ENCODE results near the gene PTTG1IP.

PTTG1IP gene

DNA sequence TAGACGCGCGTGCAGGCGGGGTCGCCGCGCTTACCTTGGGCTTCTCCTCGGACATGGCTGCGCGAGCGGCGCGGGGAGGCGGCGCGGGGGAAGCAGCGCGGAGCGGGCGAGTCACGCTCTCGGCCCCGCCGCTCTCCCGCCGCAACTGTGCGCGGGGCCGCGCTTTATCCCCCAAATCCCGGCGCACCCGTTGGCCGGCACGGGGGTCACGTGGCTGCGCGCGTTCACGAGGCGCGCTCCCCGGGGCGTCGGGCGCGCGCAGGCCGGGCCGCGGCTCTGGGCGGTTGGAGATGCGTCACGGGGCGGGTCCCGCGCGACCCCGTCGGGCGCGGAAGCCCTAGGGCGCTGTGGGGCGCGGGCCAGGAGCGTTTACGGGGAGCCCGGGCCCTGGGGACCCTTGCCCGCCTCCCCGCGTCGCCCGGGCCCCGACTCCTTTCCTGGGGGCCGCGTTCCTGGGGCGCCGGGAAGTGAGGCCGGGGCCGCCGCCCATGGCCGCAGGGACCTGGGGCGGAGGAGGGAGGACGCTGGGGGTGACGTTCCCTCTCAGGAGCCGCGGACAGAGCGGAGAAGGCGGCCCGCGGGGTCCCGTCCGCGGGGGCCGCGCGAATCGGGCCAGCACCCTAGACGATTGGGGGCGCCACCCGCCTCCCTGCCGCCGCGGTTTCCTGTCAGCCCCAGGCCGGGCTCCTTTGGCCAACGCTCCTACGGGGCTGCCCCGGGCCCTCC lies 55.4 kb downstream of the PTTG1IP start, which contains the start of gene SUMO3:
Gene SUMO3, minus strand, starts transcription at position 149 of the 726 bp plus-strand sequence. Its CDS starts 94 bp downstream, at position 55.
- DNase-seq: peak; percentile 48

DNA sequence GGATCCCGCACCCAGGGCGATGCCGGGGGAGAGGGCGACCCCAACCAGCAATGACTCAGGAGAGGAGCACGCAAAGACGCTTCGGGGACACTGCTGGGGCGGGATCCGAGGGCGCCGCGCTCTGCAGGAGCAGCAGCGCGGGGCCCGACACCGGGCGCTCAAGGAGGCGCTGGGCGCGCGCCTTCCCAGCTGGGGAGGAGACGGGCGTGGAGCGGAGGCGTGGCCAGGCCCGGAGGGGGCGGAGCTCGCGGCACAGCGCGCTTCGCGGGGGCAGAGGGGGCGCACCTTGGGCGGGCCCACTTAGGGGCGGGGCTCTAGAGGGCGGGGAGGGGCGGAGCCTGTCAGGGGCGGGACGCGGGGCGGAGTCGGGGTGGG lies 56.0 kb downstream of the PTTG1IP start:
- DNase-seq: peak; percentile 16

DNA sequence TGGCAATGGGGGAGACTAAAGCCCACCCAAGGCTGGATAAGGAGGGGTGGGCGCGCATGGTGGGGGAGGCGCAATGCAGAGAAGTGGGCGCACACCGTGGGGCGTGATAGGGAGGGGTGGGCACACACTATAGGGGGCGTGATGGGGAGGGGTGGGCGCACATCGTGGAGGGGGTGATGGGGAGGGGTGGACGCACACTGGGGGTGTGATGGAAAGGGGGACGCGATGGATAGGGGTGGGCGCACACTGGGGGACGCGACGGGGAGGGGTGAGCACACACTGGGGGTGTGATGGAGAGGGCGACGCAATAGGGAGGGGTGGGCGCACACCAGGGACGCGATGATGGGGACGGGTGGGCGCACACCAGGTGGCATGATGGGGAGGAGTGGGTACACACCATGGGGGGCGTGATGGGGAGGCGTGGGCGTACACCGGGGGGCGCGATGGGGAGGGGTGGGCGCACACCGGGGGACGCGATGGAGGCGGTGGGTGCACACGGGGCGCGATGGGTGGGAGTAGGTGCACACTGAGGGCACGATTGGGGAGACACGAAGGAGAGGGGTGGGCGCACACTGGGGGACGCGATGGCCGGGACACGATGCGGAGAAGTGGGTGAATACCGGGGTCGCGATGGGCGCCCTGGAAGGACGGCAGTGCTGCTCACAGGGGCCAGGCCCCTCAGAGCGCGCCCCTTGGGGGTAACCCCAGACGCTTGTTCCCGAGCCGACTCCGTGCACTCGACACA lies 56.6 kb downstream of the PTTG1IP start:
- no peak for DNase-seq

DNA sequence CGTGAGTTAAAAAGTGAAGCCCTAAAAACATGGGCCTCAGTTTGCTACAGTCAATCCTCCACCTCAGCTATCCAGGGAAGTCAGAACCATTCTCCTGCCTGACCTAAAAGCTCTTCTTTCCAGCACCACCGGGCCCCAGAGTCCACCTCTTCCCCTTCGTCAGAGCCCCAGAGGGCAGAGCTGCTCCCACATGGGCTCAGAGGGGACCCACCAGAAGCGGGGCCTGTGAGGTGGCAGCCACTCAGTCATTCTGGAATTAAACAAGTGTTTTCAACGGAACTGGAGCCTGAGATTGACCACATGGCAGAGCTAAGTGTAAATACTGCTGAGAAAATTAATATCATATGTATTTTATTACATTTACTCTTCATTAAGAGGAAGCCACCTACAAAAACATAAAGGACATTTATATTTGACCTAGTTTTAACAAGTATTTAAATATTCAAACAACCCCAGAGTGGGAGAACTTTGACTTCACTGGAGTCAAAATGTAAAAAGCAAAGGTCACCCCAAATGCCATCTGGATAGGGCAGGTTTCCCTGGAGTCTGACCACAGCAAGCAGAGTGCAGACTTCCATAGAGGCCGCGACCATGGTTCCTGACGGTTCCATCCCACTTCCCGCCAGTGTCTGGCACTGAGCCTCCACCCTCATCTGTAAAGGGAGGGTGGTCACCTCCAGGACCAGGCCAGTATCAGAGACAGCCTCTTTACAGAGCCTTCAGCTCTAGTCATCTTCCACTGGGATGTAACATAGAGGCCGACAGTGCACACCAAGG lies 57.5 kb downstream of the PTTG1IP start:
- no peak for DNase-seq

DNA sequence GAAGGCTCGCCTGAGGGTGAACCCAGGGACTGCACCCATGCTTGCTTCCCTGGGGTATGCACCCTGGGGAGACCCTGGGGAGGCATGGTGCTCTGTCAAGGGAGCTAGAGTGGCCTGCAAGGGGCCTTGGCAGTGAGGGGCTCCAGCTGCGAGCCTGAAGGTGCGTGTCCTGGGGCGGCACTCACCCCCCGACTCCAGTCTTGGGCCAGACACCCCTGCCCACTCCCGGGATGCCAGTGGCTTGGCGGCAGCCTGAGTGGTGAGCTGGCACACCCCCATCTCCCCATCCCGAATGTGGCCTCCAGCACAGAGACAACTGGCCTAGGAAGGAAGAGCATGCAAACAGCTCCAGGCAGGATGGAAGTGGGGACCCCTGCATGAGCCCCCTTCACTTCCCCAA lies 58.3 kb downstream of the PTTG1IP start:
- no peak for DNase-seq

DNA sequence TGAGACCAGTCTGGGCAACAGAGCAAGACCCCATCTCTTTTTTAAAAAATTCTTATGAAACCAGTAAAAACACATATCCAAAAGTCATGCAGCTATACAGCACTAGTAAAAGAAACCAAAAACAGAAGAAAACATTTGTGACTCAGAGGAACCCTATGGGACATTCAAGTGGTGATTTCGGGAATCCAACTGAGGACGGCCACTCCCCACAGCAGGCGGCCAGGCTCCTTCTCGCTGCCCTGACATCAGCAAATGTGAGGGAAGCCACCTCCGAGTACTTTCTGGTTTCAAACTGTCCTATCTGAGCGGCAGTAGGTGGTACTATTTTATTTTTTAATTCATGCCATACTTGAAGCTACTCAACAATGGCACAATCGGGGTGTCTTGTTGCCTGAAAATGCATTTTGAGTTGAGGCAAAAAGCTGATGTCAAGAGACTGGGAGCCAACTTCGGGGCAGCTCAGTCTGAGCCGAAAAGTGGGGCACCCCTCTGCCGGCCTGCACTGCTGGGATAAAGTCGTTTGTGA lies 58.9 kb downstream of the PTTG1IP start:
- no peak for DNase-seq

DNA sequence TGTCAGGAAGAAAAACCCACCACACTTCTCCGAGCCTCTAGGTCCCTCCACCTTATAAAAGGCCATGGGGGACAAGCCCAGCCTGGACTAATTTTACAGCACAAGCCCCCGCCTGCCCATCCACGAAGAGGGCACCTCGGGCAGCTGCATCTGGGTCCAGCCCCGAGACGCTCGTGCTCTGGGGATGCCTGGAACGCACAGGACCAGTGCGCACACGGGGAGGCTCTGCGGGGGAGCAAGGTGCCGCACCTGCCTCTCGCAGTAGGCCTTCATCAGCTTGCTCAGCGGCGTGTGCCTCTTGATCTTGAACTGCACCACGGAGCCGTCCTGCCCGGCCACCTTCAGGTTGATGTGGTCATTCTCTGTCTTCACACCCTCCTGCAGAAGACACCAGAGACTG lies 59.8 kb downstream of the PTTG1IP start:
- DNase-seq: no peak

DNA sequence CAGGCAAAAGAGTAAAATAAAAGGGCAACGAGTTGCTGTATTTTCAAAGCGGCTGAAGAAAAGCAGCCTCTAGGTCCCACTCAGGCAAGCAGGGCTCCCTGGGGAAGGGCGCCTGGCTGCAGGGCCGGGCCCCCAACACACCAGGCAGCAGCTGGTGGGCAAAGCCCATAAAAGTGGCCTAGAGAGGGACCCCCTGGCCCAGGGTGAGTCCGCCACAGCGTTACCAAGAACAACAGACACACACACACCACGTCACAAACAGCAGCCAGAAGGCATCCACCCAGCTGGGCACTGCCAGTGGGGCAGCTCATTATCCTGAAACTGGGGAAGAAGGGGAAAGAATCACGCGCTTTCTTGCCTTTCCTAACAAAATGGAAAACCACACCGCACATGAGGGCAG lies 60.3 kb downstream of the PTTG1IP start:
- DNase-seq: no peak

DNA sequence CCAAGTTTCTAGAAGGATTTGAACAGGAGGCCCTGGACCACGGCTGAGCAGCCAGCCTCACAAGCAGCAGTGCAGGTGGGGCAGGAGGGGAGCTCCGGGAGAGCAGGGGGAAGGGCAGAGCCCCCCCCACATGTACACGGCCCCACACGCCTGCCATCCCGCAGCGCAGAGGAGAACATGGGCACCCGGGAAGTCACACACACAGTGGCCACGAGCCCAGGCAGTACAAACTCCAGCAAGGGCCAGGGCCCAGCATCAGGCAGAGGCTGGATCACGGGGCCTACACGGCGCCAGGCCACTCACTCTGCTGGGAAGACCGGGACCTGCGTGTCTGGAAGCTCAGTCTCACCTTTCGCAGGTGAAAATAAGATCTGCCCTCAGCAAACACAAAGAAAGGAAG lies 60.9 kb downstream of the PTTG1IP start:
- DNase-seq: no peak

DNA sequence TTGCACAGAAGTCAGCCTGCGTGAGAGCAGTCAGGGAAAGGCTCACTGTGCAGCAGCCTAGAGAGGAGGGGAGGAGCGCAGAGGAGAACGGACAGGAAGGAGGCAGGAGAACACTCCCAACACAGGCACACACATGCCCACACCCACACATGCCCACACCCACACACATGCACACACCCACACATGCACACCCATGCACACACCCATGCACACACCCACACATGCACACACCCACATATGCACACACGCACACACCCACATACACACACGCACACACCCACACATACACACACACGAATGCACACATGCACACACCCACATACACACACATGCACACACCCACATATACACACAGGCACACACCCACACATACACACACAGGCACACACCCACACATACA lies 62.7 kb downstream of the PTTG1IP start:
- no peak for DNase-seq

DNA sequence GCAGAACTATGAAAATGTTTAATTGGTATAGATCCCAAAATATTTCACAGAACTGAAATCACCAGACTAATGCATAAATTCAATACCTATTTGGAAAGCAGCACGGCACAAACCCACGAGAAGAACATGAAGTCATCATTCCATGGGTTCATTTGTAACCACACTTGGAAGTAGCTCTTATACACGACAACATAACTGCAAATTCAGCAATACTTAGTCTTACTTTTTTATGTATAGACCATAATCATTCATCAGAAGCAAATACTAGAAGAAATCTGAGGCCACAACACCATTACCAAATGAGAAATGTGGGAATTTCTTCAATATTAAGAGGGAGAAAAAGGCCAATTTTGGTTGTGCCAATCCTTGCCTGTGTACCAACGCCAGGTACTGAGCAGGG lies 67.6 kb downstream of the PTTG1IP start:
- DNase-seq: no peak

DNA sequence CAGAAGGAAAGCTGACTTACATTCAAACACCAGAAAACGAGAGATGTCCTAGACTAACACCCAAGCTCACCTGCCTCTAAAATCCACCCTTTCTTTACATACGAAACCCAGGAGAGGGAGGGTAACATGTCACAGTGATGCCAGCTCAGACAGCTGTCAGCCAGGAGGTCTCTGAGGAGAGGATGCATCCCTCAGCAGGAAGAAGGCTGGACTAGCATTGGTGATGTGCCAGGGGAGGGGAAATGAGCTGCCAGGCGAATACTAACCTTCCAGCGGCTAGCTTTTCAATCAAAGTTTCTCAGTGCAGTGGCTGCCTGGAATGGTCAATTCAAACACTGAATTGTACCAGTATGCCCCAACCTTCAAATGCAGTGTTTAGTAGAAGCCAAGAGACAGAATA lies 68.3 kb downstream of the PTTG1IP start:
- DNase-seq: no peak

DNA sequence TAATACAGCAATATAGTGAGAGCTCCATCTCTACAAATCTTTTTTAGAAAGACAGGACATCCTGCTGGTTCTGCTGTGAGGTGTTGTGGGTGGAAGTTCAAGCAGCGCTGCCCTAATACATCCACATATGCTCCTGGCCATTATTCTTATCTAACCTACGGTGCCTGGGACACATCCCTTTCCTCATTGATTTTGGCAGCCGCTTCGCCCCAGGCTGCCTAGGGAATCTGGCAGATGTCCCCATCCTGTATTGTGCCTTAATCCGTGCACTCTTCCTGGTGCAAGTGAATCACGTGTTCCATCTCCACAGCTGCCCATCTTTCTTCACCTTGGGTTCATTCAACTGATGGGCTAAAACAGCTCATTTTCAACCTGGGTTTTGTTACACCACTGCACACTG lies 68.7 kb downstream of the PTTG1IP start:
- DNase-seq: no peak

DNA sequence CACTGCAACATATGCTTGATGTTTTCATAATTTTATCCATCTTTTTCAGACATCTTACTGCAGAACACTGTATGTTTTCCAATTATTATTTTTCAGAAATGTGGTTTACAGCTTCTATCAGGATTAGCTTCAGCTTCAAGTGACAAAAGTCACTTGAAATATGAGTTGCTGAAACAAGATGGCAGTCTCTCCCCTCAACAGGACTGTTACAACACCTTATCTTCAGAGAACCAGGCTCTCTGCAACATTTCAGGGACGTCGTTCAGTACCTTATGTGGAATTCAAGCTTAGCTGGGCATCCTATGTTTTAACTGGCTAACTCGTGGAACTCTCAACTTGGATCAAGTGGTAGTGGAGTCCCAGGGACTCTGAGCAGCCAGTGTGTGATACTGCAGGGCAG lies 69.8 kb downstream of the PTTG1IP start:
- DNase-seq: no peak

DNA sequence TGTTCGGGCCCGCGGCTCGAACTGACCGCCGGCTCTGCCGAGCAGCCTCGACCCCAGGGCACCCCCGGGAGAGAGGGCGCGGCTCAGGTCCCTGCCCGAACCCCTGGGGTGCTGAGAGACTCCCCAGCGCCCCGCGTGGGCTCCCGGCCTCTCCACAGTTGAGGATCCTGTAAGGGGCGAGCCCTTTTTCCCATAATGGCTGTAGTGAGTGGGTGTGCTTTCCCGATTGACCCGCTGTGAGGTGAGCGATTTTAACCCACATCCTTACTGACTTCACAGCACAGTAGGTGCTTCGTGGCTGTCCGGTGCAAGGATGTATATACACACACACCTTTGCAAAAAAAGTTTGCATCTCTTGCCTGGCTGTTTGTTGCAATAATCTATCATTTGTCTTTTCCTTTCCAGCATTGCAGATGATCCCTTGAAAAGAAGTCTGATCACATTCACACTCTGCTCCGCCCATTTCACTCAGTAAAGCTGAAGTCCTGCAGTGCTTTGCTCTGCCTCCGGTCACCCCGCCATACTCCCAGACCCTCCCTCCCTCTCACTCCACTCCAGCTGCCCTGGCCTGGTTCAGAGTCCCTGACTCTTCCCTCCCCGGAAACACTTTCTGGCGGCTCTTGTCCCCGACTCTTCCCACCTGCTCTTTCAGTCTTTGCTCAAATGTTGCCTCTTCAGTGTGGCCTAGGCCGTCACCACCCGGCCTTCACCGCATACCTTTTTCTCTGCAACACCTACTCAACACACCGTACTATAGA lies 70.9 kb downstream of the PTTG1IP start:
- DNase-seq: no peak

DNA sequence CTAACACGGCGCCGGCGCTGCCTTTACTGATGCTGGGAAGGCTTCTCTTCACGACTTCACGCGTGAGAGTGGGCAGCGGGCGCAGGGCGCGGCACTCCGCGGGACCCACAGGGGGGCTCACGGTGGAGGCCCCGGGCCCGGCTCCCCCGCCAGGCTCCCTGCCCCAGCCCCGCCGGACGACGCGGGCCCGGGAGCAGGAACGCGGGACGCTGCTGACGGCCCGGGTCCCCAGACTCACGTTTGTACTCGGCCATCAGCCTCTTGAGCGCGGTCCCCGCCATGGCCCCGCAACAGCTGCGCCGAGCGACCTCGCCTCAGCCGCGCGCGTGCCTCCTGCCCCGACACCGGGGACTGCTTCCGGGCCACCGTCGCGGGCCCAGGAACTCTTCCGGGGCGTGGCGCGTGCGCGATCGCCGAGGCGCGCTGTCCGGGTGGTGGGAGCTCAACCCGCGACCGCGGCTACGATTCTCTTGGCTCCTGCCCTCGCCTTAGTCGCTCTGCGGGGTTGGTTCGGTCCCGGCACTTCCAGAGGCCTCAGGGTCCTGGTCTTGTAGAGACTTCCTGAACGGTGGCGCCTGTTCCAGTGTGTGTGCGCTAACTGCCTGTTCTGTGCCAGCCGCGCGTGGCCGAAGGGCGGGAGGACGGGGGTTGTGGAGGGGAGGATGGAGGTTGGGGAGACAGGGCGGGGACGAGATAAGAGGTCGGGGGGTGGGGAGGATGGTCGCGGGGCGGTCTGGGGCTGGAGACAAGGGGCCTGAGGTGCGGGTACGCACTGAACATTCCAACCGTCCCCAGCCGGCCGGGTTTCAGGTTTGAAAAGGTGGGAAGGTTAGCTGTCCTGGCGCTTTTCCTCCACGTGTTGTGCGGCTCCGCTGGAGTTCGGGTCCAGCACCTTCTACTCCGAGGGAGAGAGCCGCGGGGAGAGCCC lies 71.8 kb downstream of the PTTG1IP start, which contains the start of gene UBE2G2:
Gene UBE2G2, minus strand, starts transcription at position 353 of the 928 bp plus-strand sequence. Its CDS starts 72 bp downstream, at position 281.
- DNase-seq: peak; percentile 28

DNA sequence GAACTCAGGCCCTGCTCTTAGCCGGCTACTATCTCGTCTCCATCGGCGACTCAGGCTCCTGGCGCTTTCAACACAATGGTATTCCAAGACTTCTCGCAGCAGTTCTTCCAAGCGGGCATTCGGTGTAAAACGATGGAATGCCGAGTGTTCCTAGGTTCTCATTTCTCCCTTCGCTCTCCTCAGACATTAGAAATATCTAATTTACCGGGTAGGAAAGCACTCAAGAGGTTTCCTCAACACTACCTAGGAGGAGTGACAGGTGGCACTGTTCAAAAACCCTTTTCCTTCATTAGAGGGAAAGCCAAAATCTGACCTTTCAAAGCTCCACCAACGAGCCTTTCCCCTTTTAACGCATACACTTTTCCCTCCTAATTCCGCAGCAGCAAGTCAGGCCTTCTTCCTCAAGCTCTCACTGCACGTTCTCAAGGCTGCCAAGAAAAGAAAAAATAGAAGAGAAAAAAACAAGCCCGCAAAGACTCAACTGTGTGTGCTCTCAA lies 72.5 kb downstream of the PTTG1IP start:
- no peak for DNase-seq

DNA sequence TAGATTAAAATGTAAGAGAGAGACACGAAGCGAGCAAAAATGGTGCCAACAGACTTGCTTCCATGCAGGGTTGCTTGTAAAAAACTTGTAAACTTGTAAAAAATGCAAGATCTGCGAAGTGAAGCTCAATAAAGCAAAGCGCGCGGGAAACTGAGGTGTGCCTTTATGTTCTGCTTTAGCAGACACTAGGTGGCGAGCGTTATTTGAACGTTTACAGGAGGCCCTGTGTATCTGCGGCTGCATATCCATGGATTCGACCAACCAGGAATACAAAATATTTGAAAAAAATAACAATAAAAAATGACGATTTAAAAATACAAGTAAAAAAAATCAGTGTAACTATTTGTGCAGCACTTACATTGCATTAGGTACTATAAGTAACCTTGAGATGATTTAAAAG lies 73.4 kb downstream of the PTTG1IP start:
- DNase-seq: no peak

DNA sequence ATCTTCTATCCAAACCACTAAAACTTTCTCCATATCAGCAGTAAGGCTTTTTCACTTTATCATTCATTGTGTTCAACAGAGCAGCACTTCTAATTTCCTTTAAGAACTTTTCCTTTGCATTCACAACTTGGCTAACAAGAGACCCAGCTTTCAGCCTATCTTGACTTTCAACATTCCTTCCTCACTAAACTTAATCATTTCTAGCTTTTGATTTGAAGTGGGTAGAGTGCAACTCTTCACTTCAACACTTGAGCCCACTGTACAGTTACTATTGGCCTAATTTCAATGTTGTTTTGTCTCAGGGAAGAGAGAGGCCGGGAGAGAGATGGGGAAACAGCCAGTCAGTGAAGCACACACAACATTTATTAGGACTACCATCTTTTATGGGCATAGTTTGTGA lies 73.8 kb downstream of the PTTG1IP start:
- DNase-seq: no peak

All from DMS153 (cell line).